Neural cell (in vitro differentiated cells): ENCODE data around the gene KLHL15. TPM values are rescaled to one million over a fixed set of nuclear protein-coding genes. Genes with fewer than 3 reads are reported as not detected.

ENCODE experiments used
- H2AFZ ChIP-seq: fragments of 200-600, 300-800 bp; sonication (generic), shearing (Covaris generic); 2 replicates; pipeline ENCODE4 v1.6.0; 2014; ENCODE audit warnings: low read depth, mild to moderate bottlenecking, antibody characterized with exemption, low read length, moderate library complexity
- H3F3A ChIP-seq: fragments of 200-600 bp; shearing (Covaris generic); 2 replicates; pipeline ENCODE4 v1.6.1; 2016; ENCODE audit warnings: mild to moderate bottlenecking, moderate library complexity, mixed read lengths, antibody characterized with exemption, low read length; ENCODE audit not compliant: insufficient read depth, poor library complexity, severe bottlenecking
- H3K27ac ChIP-seq: fragments of 200-600, 300-800 bp; sonication (generic), shearing (Covaris generic); 2 replicates; pipeline ENCODE4 v1.5.1; 2014; ENCODE audit warnings: mild to moderate bottlenecking, low read length, moderate library complexity
- H3K27me3 ChIP-seq: fragments of 300-800, 200-600 bp; sonication (generic), shearing (Covaris generic); 2 replicates; pipeline ENCODE4 v1.6.0; 2014; ENCODE audit warnings: mild to moderate bottlenecking, low read depth, low read length, moderate library complexity; ENCODE audit not compliant: insufficient read depth
- H3K36me3 ChIP-seq: fragments of 300-800, 200-600 bp; sonication (generic), shearing (Covaris generic); 2 replicates; pipeline ENCODE4 v1.5.1; 2014; ENCODE audit warnings: mild to moderate bottlenecking, antibody characterized with exemption, low read length, moderate library complexity; ENCODE audit not compliant: insufficient read depth
- H3K4me2 ChIP-seq: fragments of 300-800, 200-600 bp; sonication (generic), shearing (Covaris generic); 2 replicates; pipeline ENCODE4 v1.6.0; 2014; ENCODE audit warnings: mild to moderate bottlenecking, low read length
- H3K4me3 ChIP-seq: fragments of 300-800, 200-600 bp; sonication (generic), shearing (Covaris generic); 2 replicates; pipeline ENCODE4 v1.5.1; 2014; ENCODE audit warnings: mild to moderate bottlenecking, low read length, moderate library complexity
- H3K79me2 ChIP-seq: fragments of 200-600 bp; shearing (Covaris generic); replicated peaks from 2 replicates; pipeline ENCODE4 v1.6.0; 2014; ENCODE audit warnings: mild to moderate bottlenecking, low read length, moderate library complexity; ENCODE audit not compliant: insufficient read depth
- H3K9ac ChIP-seq: fragments of 300-800, 200-600 bp; sonication (generic), shearing (Covaris generic); 2 replicates; pipeline ENCODE4 v1.6.1; 2016; ENCODE audit warnings: mild to moderate bottlenecking, low read length, mixed read lengths
- H3K9me2 ChIP-seq: fragments of 200-600 bp; shearing (Covaris generic); 2 replicates; pipeline ENCODE4 v1.6.1; 2016; ENCODE audit warnings: mild to moderate bottlenecking, low read length, mixed read lengths; ENCODE audit not compliant: insufficient read depth
- H3K9me3 ChIP-seq: fragments of 200-600, 300-800 bp; sonication (generic), shearing (Covaris generic); 2 replicates; pipeline ENCODE4 v1.6.1; 2016; ENCODE audit warnings: mild to moderate bottlenecking, mixed run types, low read length, moderate library complexity, mixed read lengths
- H4K20me1 ChIP-seq: fragments of 200-600 bp; shearing (Covaris generic); 2 replicates; pipeline ENCODE4 v1.6.1; 2016; ENCODE audit warnings: mild to moderate bottlenecking, mixed run types; ENCODE audit not compliant: insufficient read depth
- CTCF ChIP-seq: fragments of 450-650 bp; IDR thresholded peaks from 2 replicates; pipeline ENCODE4 v1.5.1; 2014; ENCODE audit warnings: antibody characterized with exemption, mild to moderate bottlenecking, moderate library complexity; ENCODE audit not compliant: poor library complexity, severe bottlenecking
- EP300 ChIP-seq: fragments of 450-650 bp; conservative IDR thresholded peaks from 2 replicates; pipeline ENCODE4 v1.6.1; 2014; ENCODE audit warnings: antibody characterized with exemption, mild to moderate bottlenecking, moderate library complexity; ENCODE audit not compliant: poor library complexity, severe bottlenecking
- EZH2 ChIP-seq: fragments of 200-600, 300-800 bp; shearing (Covaris generic), sonication (generic); IDR thresholded peaks from 2 replicates; pipeline ENCODE4 v1.6.1; 2014; ENCODE audit warnings: antibody characterized with exemption, low read length, borderline replicate concordance, mild to moderate bottlenecking; ENCODE audit not compliant: insufficient read depth, poor library complexity, severe bottlenecking
- MXI1 ChIP-seq: fragments of 450-650 bp; conservative IDR thresholded peaks from 2 replicates; pipeline ENCODE4 v1.6.1; 2014; ENCODE audit warnings: antibody characterized with exemption, mild to moderate bottlenecking; ENCODE audit not compliant: poor library complexity, severe bottlenecking
- POLR2AphosphoS5 ChIP-seq: IDR thresholded peaks from 2 replicates; pipeline ENCODE4 v1.6.1; 2012
- RAD21 ChIP-seq: fragments of 450-650 bp; conservative IDR thresholded peaks from 2 replicates; pipeline ENCODE4 v1.6.1; 2014; ENCODE audit warnings: antibody characterized with exemption, mild to moderate bottlenecking, moderate library complexity
- REST ChIP-seq: IDR thresholded peaks from 2 replicates; pipeline ENCODE4 v1.6.1; 2012; ENCODE audit warnings: borderline replicate concordance
- SMC3 ChIP-seq: fragments of 450-650 bp; conservative IDR thresholded peaks from 2 replicates; pipeline ENCODE4 v1.6.1; 2014; ENCODE audit warnings: antibody characterized with exemption, mild to moderate bottlenecking, moderate library complexity; ENCODE audit not compliant: poor library complexity
- TAF1 ChIP-seq: IDR thresholded peaks from 2 replicates; pipeline ENCODE4 v1.6.1; 2012; ENCODE audit warnings: low read depth
- polyA plus RNA-seq: library from polyadenylated mRNA; depleted of rRNA; stranded (reverse); fragments of >200 nt; gene quantifications from 2 replicates; pipeline ENCODE4 v1.2.3, GENCODE V29; 2014

Gene KLHL15
- polyA plus RNA-seq, 1 donor from 2014 or later, result 12.9 TPM

GRCh38 chrX:23999671-24000070, 27.3 kb downstream of the KLHL15 start:
- Histone ChIP-seq H2AFZ (no peak overlapping the region), H4K20me1 (no peaks in the 10 kb centered on the region), H3K27me3 (no peaks in the 10 kb centered on the region), H3K9me3 (no peaks in the 10 kb centered on the region), H3K9me2 (no peaks in the 10 kb centered on the region), H3K9ac (no peak overlapping the region), H3K79me2 (no peaks in the 10 kb centered on the region), H3F3A (no peaks in the 10 kb centered on the region), H3K36me3 (no peaks in the 10 kb centered on the region), H3K4me3 (no peak overlapping the region), H3K27ac (no peak overlapping the region), H3K4me2 (no peak overlapping the region)
- TF ChIP-seq SMC3 (no peak), EP300 (no peak), POLR2AphosphoS5 (no peak), EZH2 (no peak), CTCF (no peak), REST (no peak), MXI1 (no peak), TAF1 (no peak), RAD21 (no peak)

DNA sequence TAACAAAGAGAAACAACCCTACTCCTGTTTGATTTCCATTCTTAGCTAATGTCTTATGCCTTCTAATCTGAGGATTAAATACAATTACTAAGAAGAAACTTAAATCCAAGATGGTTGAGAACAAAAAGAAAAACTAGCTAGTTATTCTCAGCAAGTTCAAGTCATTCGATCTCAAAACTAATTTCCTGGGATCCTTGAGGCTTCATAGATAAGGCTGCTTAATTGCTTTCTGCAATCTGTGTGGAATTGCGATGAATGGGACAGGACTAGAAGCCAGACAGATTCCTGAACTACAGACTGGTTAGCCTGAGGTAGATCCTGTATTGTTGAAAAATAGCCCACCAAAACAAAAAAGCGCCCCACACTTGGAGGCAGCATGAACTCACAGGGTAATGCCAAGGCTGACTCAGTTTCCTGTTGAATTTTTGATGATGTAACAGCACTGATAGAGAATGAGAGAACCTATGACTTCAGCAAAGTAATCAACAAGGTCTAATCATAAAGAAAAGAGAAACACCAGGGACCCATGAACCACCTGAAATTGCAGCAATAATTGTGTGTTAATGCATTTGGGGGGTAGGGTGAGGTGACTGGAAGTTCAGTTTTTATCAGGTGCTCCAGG, 33.9 kb downstream of the KLHL15 start:
- Histone ChIP-seq H3K9me3 (no peaks in the 10 kb centered on the region), H2AFZ (no peak overlapping the region), H3K4me3 (no peak overlapping the region), H4K20me1 (no peaks in the 10 kb centered on the region), H3K9me2 (no peaks in the 10 kb centered on the region), H3K36me3 (no peaks in the 10 kb centered on the region), H3K4me2 (no peak overlapping the region), H3K9ac (no peak overlapping the region), H3K27ac (no peak overlapping the region), H3K79me2 (no peaks in the 10 kb centered on the region), H3F3A (no peaks in the 10 kb centered on the region), H3K27me3 (no peaks in the 10 kb centered on the region)
- TF ChIP-seq EP300 (no peak), MXI1 (no peak), EZH2 (no peak), CTCF (no peak), SMC3 (no peak), RAD21 (no peak)
